GM23338 (cell line): ENCODE data around the gene FST. TPM values are rescaled to one million over a fixed set of nuclear protein-coding genes. Genes with fewer than 3 reads are reported as not detected.

Source experiments
- ATAC-seq: fragments of 200-7000 bp; cut with Tn5 transposase; 3 replicates; pipeline ENCODE4 v1.9.1; 2020
- DNase-seq: peaks from one replicate; pipeline ENCODE4 v3.0.0-alpha.2; 2015; ENCODE audit warnings: low spot score
- H2AFZ ChIP-seq: fragments of 200-600 bp; sonication (generic); 2 replicates; pipeline ENCODE4 v1.8.0; 2016; ENCODE audit warnings: antibody characterized with exemption, mild to moderate bottlenecking, moderate library complexity
- H3F3A ChIP-seq: fragments of 200-600 bp; sonication (generic); replicated peaks from 2 replicates; pipeline ENCODE4 v1.8.0; 2017; ENCODE audit warnings: antibody characterized with exemption, mixed run types, low read depth
- H3K27ac ChIP-seq: fragments of 200-600 bp; sonication (generic); 2 replicates; pipeline ENCODE4 v1.6.1; 2016; ENCODE audit warnings: low read depth
- H3K27me3 ChIP-seq: fragments of 200-600 bp; sonication (generic); 2 replicates; pipeline ENCODE4 v1.8.0; 2016; ENCODE audit warnings: mild to moderate bottlenecking, mixed run types, moderate library complexity; ENCODE audit not compliant: insufficient read depth
- H3K36me3 ChIP-seq: fragments of 200-600 bp; sonication (generic); 2 replicates; pipeline ENCODE4 v1.8.0; 2016; ENCODE audit warnings: mild to moderate bottlenecking; ENCODE audit not compliant: insufficient read depth
- H3K4me1 ChIP-seq: fragments of 200-600 bp; sonication (generic); 2 replicates; pipeline ENCODE4 v1.8.0; 2016; ENCODE audit warnings: mild to moderate bottlenecking, moderate library complexity; ENCODE audit not compliant: insufficient read depth
- H3K4me2 ChIP-seq: fragments of 200-600 bp; sonication (generic); 2 replicates; pipeline ENCODE4 v1.7.1; 2017; ENCODE audit warnings: mixed run types
- H3K4me3 ChIP-seq: fragments of 200-600 bp; sonication (generic); 2 replicates; pipeline ENCODE4 v1.6.1; 2016; ENCODE audit warnings: mixed run types
- H3K79me2 ChIP-seq: fragments of 200-600 bp; sonication (generic); replicated peaks from 2 replicates; pipeline ENCODE4 v1.8.0; 2017; ENCODE audit warnings: mild to moderate bottlenecking; ENCODE audit not compliant: insufficient read depth
- H3K9me2 ChIP-seq: fragments of 200-600 bp; sonication (generic); 2 replicates; pipeline ENCODE4 v1.8.0; 2017; ENCODE audit not compliant: insufficient read depth
- H4K20me1 ChIP-seq: fragments of 200-600 bp; sonication (generic); replicated peaks from 2 replicates; pipeline ENCODE4 v1.8.0; 2017; ENCODE audit warnings: mild to moderate bottlenecking; ENCODE audit not compliant: insufficient read depth
- H3K27ac Mint-ChIP-seq: 2 replicates; pipeline ENCODE4 v1.8.0; 2020; ENCODE audit warnings: inconsistent platforms, mild to moderate bottlenecking, moderate library complexity, mixed read lengths
- H3K27me3 Mint-ChIP-seq: 3 replicates; pipeline ENCODE4 v1.8.0; 2022; ENCODE audit warnings: low read depth, mild to moderate bottlenecking, moderate library complexity, mixed read lengths, inconsistent platforms; ENCODE audit not compliant: insufficient read depth, poor library complexity
- H3K36me3 Mint-ChIP-seq: 3 replicates; pipeline ENCODE4 v1.8.0; 2021; ENCODE audit warnings: low read depth, mild to moderate bottlenecking, inconsistent platforms, moderate library complexity, mixed read lengths
- H3K4me1 Mint-ChIP-seq: 3 replicates; pipeline ENCODE4 v1.8.0; 2020; ENCODE audit warnings: mild to moderate bottlenecking, inconsistent platforms, mixed read lengths
- H3K4me3 Mint-ChIP-seq: 3 replicates; pipeline ENCODE4 v1.8.0; 2021; ENCODE audit warnings: moderate library complexity, mild to moderate bottlenecking, inconsistent platforms, mixed read lengths
- H3K9me3 Mint-ChIP-seq: 3 replicates; pipeline ENCODE4 v1.8.0; 2020; ENCODE audit warnings: moderate library complexity, mild to moderate bottlenecking, inconsistent platforms, mixed read lengths
- CREB1 ChIP-seq: fragments of 250-450 bp; sonication (Bioruptor Pico); IDR thresholded peaks from 2 replicates; pipeline ENCODE4 v1.5.0; 2020; ENCODE audit warnings: low read depth, mild to moderate bottlenecking, moderate library complexity
- CTCF ChIP-seq, 2 experiments: fragments of 200-600 bp in 1 of 2; sonication (generic) in 1 of 2; conservative IDR thresholded peaks; 2 replicates each; pipeline versions ENCODE4 v1.5.1 to v1.6.1; 2016 to 2017; ENCODE audit warnings: antibody characterized with exemption in 2 of 2, low read depth in 2 of 2, mild to moderate bottlenecking in 2 of 2, moderate library complexity in 1 of 2
- ETS1 ChIP-seq: IDR thresholded peaks from 2 replicates; pipeline ENCODE4 v1.6.1; 2016; ENCODE audit warnings: antibody characterized with exemption
- EZH2phosphoT487 ChIP-seq: fragments of 200-600 bp; sonication (generic); IDR thresholded peaks from one replicate; pipeline ENCODE4 v1.8.1; 2018; ENCODE audit warnings: antibody characterized with exemption; ENCODE audit not compliant: unreplicated experiment
- JUNB ChIP-seq: IDR thresholded peaks from one replicate; pipeline ENCODE4 v1.6.1; 2016; ENCODE audit warnings: antibody characterized with exemption; ENCODE audit not compliant: unreplicated experiment
- NANOG ChIP-seq: IDR thresholded peaks from 2 replicates; pipeline ENCODE4 v1.6.1; 2016; ENCODE audit warnings: antibody characterized with exemption, borderline replicate concordance
- POLR2AphosphoS5 ChIP-seq: IDR thresholded peaks from 2 replicates; pipeline ENCODE4 v1.6.1; 2016; ENCODE audit warnings: antibody characterized with exemption, low read depth
- ZNF114 ChIP-seq: fragments of 250-450 bp; sonication (Bioruptor Pico); IDR thresholded peaks from 2 replicates; pipeline ENCODE4 v1.5.0; 2020; ENCODE audit warnings: mild to moderate bottlenecking, moderate library complexity
- ZNF331 ChIP-seq: fragments of 250-450 bp; sonication (Bioruptor Pico); IDR thresholded peaks from 2 replicates; pipeline ENCODE4 v1.5.0; 2020; ENCODE audit warnings: low read depth, mild to moderate bottlenecking, moderate library complexity
- ZNF462 ChIP-seq: fragments of 250-450 bp; sonication (Bioruptor Pico); IDR thresholded peaks from 2 replicates; pipeline ENCODE4 v1.5.0; 2020; ENCODE audit warnings: mild to moderate bottlenecking, moderate library complexity
- polyA plus RNA-seq: library from polyadenylated mRNA; unstranded; fragments of >200 nt; fragmentation: Nextera tagmentation; extraction: Ambion mirVana; gene quantifications from 2 replicates; pipeline ENCODE4 v1.2.1, GENCODE V29; 2016
- total RNA-seq: library from RNA; depleted of rRNA; stranded (reverse); fragments of >200 nt; shearing (Covaris generic); gene quantifications from 2 replicates; pipeline ENCODE4 v1.2.3, GENCODE V29; 2014

The FST gene
- total and polyA plus RNA-seq, 2 experiments from 2014 or later, result 7.6 to 13.9 TPM

GRCh38 chr5:53476019-53476418 lies 4.4 kb upstream of the FST start:
- Mint-ChIP-seq H3K27me3 (peaks cover 13% of the 10 kb centered on the region), H3K27ac (no peak overlapping the region), H3K4me1 (peaks cover 9% of the 10 kb centered on the region), H3K36me3 (no peaks in the 10 kb centered on the region; the same call in 2 of the 3 replicates), H3K9me3 (no peaks in the 10 kb centered on the region; the same call in 2 of the 3 replicates), H3K4me3 (no peak overlapping the region)
- Histone ChIP-seq H2AFZ (no peak overlapping the region), H3F3A (peaks cover 4% of the 10 kb centered on the region; the same call in 1 of the 2 replicates), H3K4me1 (peaks cover 7% of the 10 kb centered on the region; the same call in 1 of the 2 replicates), H3K79me2 (no peaks in the 10 kb centered on the region), H3K27ac (no peak overlapping the region), H3K4me2 (no peak overlapping the region), H3K36me3 (no peaks in the 10 kb centered on the region), H4K20me1 (no peaks in the 10 kb centered on the region), H3K9me2 (no peaks in the 10 kb centered on the region), H3K27me3 (peaks cover 11% of the 10 kb centered on the region), H3K4me3 (no peak overlapping the region)
- TF ChIP-seq ZNF331, result no peak
- TF ChIP-seq JUNB, result no peak
- no peak for TF ChIP-seq CREB1
- no peak for TF ChIP-seq EZH2phosphoT487
- no peak for TF ChIP-seq CTCF (conservative IDR thresholded peaks at IDR 0.05; ENCODE audit: low read depth in 2 of 2)
- no peak for TF ChIP-seq POLR2AphosphoS5
- TF ChIP-seq ZNF114, result no peak
- no peak for TF ChIP-seq NANOG
- TF ChIP-seq ETS1, result no peak
- TF ChIP-seq ZNF462 (CRISPR knock-in tag), result no peak
- no peak for DNase-seq
- no peak for ATAC-seq
